Measurements from ENCODE around the gene SPART. TPM values are rescaled to one million over a fixed set of nuclear protein-coding genes. Genes with fewer than 3 reads are reported as not detected.

The SPART gene
- total and polyA plus RNA-seq, 9 of the 15 experiments (the other 6 are each of a cell fraction or from before 2014, with no cell fraction given) = 18.7 to 79.0 (median 41.0) TPM

DNA sequence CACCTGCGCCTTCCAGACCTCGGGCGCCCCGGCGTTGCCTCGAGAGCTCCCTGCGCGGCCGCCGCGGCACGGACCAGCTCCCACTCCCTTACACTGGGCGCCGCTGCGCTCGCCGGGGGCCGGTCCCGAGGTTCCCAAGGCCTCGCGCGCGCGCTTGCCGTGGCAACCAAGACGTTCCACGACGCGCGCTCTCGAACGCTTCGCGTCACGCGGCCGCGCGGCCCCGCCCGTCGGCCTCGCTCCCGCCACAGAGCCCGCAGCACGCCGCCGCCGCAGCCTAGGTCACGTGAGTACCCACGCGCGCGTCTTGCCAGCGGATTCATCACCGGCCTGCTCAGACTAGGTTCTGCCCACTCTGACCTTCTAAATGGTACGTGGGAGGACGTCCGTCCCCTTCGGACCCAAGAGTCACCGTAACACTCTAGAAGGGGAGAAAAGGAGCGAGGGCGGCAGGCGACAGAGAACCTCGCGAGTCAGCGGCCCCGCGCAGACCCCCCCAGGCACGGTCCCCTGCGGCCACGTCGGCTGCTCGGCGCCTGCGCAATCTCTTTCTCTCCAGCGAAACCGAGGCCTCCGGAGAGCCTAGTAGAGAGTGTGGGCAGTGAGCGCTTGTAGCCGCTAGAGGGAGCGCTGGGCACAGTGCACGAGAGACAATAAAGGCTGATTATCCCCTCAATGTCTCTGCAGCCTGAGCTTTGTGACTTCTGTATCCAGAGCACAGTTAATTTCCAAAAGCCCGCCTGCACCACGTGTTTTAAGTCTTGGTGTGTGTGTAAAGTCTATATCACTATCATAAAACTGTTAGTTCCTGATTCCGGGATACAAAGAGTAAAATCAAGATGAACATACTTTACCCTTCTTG, at the start of gene SPART (continued):
- TF ChIP-seq, protein P1, sequence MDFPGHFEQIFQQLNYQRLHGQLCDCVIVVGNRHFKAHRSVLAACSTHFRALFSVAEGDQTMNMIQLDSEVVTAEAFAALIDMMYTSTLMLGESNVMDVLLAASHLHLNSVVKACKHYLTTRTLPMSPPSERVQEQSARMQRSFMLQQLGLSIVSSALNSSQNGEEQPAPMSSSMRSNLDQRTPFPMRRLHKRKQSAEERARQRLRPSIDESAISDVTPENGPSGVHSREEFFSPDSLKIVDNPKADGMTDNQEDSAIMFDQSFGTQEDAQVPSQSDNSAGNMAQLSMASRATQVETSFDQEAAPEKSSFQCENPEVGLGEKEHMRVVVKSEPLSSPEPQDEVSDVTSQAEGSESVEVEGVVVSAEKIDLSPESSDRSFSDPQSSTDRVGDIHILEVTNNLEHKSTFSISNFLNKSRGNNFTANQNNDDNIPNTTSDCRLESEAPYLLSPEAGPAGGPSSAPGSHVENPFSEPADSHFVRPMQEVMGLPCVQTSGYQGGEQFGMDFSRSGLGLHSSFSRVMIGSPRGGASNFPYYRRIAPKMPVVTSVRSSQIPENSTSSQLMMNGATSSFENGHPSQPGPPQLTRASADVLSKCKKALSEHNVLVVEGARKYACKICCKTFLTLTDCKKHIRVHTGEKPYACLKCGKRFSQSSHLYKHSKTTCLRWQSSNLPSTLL (IDR thresholded peaks at IDR 0.05) = no peak
- TF ChIP-seq FOXP1 (CRISPR knock-in tag; IDR thresholded peaks at IDR 0.05) (peak; percentile 87), ZNF224 (CRISPR knock-in tag; IDR thresholded peaks at IDR 0.05) (no peak), CHD1 (IDR thresholded peaks at IDR 0.05; ENCODE audit: low read length) (peak; percentile 50), ZFX (CRISPR knock-in tag; IDR thresholded peaks at IDR 0.05) (peak; percentile 50; the same call in 1 of the 2 replicates), BHLHE40 (IDR thresholded peaks at IDR 0.05; ENCODE audit: low read length) (peak; percentile 86), KLF13 (tag; IDR thresholded peaks at IDR 0.05; ENCODE audit: borderline replicate concordance, low read depth) (0 out of 2 replicates have a peak, but pooled peaks have one; percentile 16), CTCFL (IDR thresholded peaks at IDR 0.05; ENCODE audit: borderline replicate concordance, insufficient read depth, low read depth, low read length, poor library complexity, severe bottlenecking) (peak; percentile 8), PCBP1 (IDR thresholded peaks at IDR 0.05; ENCODE audit: low read depth, low read length, poor library complexity, severe bottlenecking) (peak; percentile 51), ID3 (CRISPR knock-in tag; IDR thresholded peaks at IDR 0.05) (no peak), ID3 (tag; IDR thresholded peaks at IDR 0.05) (peak; percentile 35; the same call in 1 of the 2 replicates)

All from K562 (cell line).